NOMO-1 treated with DMSO at 0.1 percent for 48 hours (cell line): Measurements from ENCODE around the gene ARHGAP15.

ENCODE experiments used
- DNase-seq: peaks from one replicate; lab custom pipeline; 2025; ENCODE audit not compliant: unreplicated experiment; lab: John Stamatoyannopoulos, UW

Gene ARHGAP15

GRCh38 chr2:143169105-143169504 is 39.9 kb downstream of the ARHGAP15 start:
- no peak for DNase-seq

- DNase-seq, result no peak
Measured at GRCh38 chr2:143171817-143172216, 42.6 kb downstream of the ARHGAP15 start.

GRCh38 chr2:143175438-143175837 is 46.2 kb downstream of the ARHGAP15 start:
- DNase-seq, result no peak

GRCh38 chr2:143176606-143177005 is 47.4 kb downstream of the ARHGAP15 start:
- no peak for DNase-seq

GRCh38 chr2:143177096-143177786 is 48.0 kb downstream of the ARHGAP15 start:
- DNase-seq, result no peak

GRCh38 chr2:143181494-143181893 is 52.3 kb downstream of the ARHGAP15 start:
- no peak for DNase-seq

- no peak for DNase-seq
Measured at GRCh38 chr2:143182649-143183048, 53.4 kb downstream of the ARHGAP15 start.

- DNase-seq, result no peak
Measured at GRCh38 chr2:143183804-143184463, 54.7 kb downstream of the ARHGAP15 start.

GRCh38 chr2:143186876-143187275 is 57.7 kb downstream of the ARHGAP15 start:
- no peak for DNase-seq

- no peak for DNase-seq
Measured at GRCh38 chr2:143190431-143190830, 61.2 kb downstream of the ARHGAP15 start.

- DNase-seq, result no peak
Measured at GRCh38 chr2:143192106-143192505, 62.9 kb downstream of the ARHGAP15 start.

GRCh38 chr2:143192716-143193115 is 63.5 kb downstream of the ARHGAP15 start:
- DNase-seq, result no peak

- DNase-seq, result no peak
Measured at GRCh38 chr2:143193121-143193520, 63.9 kb downstream of the ARHGAP15 start.

- no peak for DNase-seq
Measured at GRCh38 chr2:143195511-143195910, 66.3 kb downstream of the ARHGAP15 start.

GRCh38 chr2:143204062-143204461 is 74.8 kb downstream of the ARHGAP15 start:
- DNase-seq, result no peak

GRCh38 chr2:143205106-143205764 is 76.0 kb downstream of the ARHGAP15 start:
- peak; percentile 11 for DNase-seq

- no peak for DNase-seq
Measured at GRCh38 chr2:143209570-143210445, 80.6 kb downstream of the ARHGAP15 start.

GRCh38 chr2:143210446-143210819 is 81.2 kb downstream of the ARHGAP15 start:
- no peak for DNase-seq

- peak; percentile 84 for DNase-seq
Measured at GRCh38 chr2:143217512-143218115, 88.4 kb downstream of the ARHGAP15 start.

- DNase-seq, result no peak
Measured at GRCh38 chr2:143218621-143219020, 89.4 kb downstream of the ARHGAP15 start.

- no peak for DNase-seq
Measured at GRCh38 chr2:143219266-143219665, 90.0 kb downstream of the ARHGAP15 start.
